ENCODE measurements around the gene CHRNA9. TPM values are rescaled to one million over a fixed set of nuclear protein-coding genes. Genes with fewer than 3 reads are reported as not detected.

The CHRNA9 gene
- total RNA-seq, 1 donor from 2014 or later, result not detected

DNA sequence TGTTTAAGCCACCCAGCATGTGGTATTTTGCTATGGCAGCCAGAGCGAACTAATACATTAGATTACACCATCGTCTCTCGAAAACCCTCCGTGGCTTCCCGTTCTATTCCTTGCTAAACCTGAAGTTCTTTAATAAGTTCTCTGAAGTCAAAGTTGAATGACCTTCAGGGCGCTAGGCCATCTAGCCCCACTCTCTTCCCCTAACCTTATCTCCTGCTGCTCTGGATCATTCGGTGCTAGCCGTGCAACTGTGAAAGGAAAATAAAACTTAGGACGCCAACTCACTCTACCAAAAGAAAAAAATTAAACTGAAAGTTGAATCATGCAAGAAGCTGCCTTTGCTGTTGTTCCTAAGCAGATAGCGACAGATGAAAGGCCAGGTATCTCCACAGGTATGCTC lies 40.0 kb downstream of the CHRNA9 start:
- Mint-ChIP-seq H3K9me3 (ENCODE audit: unreplicated experiment) (no peaks in the 10 kb centered on the region), H3K27ac (ENCODE audit: unreplicated experiment) (no peak overlapping the region)

DNA sequence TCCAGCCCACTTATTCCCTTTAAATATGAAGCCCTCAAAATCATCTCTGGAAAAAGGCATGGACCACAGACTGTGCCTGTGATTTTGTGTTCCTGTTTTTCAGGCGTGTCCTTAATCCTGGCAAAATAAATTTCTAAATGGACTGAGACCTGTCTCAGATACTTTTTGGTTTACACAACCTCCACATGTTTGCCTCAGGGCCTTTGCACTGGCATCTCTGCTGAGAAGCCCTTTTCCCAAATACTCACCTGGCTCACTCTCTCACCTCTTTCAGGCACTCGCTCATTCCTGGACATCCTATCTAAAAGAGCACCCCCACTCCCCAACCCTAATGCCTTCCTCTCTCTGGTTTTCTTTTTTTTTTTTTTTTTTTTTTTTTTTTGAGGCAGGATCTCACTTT lies 40.5 kb downstream of the CHRNA9 start:
- H3K27ac Mint-ChIP-seq (ENCODE audit: unreplicated experiment), result no peak overlapping the region
- no peak overlapping the region for H3K4me3 Mint-ChIP-seq (ENCODE audit: unreplicated experiment)
- no peaks in the 10 kb centered on the region for H3K9me3 Mint-ChIP-seq (ENCODE audit: unreplicated experiment)
- no peak for DNase-seq (ENCODE audit: extremely low spot score, unreplicated experiment)
- TF ChIP-seq, protein P1, sequence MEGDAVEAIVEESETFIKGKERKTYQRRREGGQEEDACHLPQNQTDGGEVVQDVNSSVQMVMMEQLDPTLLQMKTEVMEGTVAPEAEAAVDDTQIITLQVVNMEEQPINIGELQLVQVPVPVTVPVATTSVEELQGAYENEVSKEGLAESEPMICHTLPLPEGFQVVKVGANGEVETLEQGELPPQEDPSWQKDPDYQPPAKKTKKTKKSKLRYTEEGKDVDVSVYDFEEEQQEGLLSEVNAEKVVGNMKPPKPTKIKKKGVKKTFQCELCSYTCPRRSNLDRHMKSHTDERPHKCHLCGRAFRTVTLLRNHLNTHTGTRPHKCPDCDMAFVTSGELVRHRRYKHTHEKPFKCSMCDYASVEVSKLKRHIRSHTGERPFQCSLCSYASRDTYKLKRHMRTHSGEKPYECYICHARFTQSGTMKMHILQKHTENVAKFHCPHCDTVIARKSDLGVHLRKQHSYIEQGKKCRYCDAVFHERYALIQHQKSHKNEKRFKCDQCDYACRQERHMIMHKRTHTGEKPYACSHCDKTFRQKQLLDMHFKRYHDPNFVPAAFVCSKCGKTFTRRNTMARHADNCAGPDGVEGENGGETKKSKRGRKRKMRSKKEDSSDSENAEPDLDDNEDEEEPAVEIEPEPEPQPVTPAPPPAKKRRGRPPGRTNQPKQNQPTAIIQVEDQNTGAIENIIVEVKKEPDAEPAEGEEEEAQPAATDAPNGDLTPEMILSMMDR (IDR thresholded peaks at IDR 0.05), result no peak
- H3K4me1 Mint-ChIP-seq (ENCODE audit: unreplicated experiment), result no peaks in the 10 kb centered on the region
- no peaks in the 10 kb centered on the region for H3K36me3 Mint-ChIP-seq (ENCODE audit: unreplicated experiment)
- peaks cover 20% of the 10 kb centered on the region for H3K27me3 Mint-ChIP-seq (ENCODE audit: unreplicated experiment)

More for the DNA sequence above, 40.0 kb downstream of the CHRNA9 start:
- H3K36me3 Mint-ChIP-seq (ENCODE audit: unreplicated experiment), result no peaks in the 10 kb centered on the region
- TF ChIP-seq, protein P1 (IDR thresholded peaks at IDR 0.05), result no peak
- DNase-seq (ENCODE audit: extremely low spot score, unreplicated experiment), result no peak
- no peaks in the 10 kb centered on the region for H3K4me1 Mint-ChIP-seq (ENCODE audit: unreplicated experiment)
- no peak overlapping the region for H3K4me3 Mint-ChIP-seq (ENCODE audit: unreplicated experiment)
- peaks cover 20% of the 10 kb centered on the region for H3K27me3 Mint-ChIP-seq (ENCODE audit: unreplicated experiment)

DNA sequence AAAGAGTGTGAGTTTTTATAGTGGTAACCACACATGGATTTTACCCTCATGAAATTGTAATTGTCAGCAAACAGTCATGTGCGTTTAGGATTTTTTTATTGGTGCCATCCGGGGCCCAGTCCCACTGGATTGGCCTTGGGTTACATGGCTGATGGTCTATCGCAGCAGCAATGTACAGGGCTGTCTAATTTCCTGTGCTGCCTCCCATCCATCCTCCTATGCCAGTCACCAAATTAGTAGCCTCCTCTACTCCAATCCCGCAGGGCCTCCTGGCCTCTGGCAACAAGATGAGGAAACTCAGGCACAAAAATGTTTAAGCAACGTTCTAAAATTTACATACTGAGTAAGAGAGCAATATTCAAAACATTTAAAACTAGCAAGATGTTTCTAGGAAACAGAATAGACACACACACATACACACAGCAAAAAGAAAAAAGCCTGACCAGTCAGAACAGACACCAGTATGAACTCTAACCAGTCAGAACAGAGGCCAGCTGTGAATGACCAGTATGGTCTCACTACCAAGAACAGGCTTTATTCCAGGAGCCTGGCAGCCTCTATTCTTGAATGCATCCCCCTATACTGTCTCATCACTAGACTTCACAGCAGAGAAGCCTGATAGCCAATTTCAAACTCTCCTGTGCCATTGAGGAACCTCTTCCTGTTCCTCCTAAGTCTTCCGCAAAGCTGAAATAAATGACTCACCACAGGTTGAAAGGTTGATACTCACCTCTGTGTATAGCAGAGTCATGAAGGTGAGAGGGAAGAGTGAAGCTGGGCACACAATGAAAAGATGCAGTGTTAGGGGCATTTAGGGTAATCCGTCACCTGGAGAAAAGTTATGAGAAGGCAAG lies 42.6 kb downstream of the CHRNA9 start:
- DNase-seq (ENCODE audit: extremely low spot score, unreplicated experiment), result no peak
- Mint-ChIP-seq H3K36me3 (ENCODE audit: unreplicated experiment) (no peaks in the 10 kb centered on the region), H3K9me3 (ENCODE audit: unreplicated experiment) (no peaks in the 10 kb centered on the region), H3K27me3 (ENCODE audit: unreplicated experiment) (peaks cover 23% of the 10 kb centered on the region), H3K4me1 (ENCODE audit: unreplicated experiment) (no peaks in the 10 kb centered on the region), H3K27ac (ENCODE audit: unreplicated experiment) (no peak overlapping the region), H3K4me3 (ENCODE audit: unreplicated experiment) (no peak overlapping the region)
- TF ChIP-seq, protein P1 (IDR thresholded peaks at IDR 0.05), result no peak

DNA sequence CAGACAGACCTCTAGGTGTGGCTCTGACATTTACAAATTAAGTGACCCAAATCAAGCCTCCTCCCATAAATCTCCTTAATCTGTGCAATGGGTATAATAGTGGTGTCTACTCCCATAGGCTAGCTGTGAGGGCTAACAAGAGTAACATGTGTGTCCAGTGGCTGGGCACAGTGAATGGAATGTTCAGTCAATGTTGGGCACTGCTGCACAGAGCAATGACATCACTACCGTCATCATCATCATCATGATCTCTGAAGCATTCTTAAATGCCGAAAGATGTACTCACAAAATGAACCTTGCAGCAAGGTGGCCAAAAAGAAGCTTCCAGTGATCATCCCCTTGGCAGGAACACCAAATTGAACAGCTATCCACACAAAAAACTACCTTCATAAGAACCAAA lies 43.5 kb downstream of the CHRNA9 start:
- no peak for DNase-seq (ENCODE audit: extremely low spot score, unreplicated experiment)
- H3K36me3 Mint-ChIP-seq (ENCODE audit: unreplicated experiment), result no peaks in the 10 kb centered on the region
- no peak overlapping the region for H3K27ac Mint-ChIP-seq (ENCODE audit: unreplicated experiment)
- H3K27me3 Mint-ChIP-seq (ENCODE audit: unreplicated experiment), result peaks cover 27% of the 10 kb centered on the region
- TF ChIP-seq, protein P1 (IDR thresholded peaks at IDR 0.05), result no peak
- H3K4me1 Mint-ChIP-seq (ENCODE audit: unreplicated experiment), result no peaks in the 10 kb centered on the region
- H3K4me3 Mint-ChIP-seq (ENCODE audit: unreplicated experiment), result no peak overlapping the region
- no peaks in the 10 kb centered on the region for H3K9me3 Mint-ChIP-seq (ENCODE audit: unreplicated experiment)

DNA sequence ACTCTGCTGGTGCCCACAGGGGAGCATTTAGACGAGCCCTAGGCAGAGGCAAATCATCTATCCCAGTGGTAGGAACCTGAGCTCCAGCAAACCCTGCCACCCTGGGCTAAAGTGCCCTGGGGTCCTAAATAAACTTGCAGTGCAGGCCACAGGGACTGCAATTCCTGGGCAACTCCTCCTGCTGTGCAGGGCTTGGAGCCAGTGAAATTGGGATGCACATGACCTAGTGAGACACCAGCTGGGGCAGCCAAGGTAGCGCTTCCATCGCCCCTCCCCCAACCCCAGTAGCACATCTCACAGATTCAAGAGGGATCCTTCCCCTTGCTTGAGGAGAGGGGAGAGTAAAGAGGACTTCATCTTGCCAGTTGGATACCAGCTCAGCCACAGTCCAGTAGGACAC lies 44.1 kb downstream of the CHRNA9 start:
- TF ChIP-seq, protein P1 (IDR thresholded peaks at IDR 0.05), result no peak
- Mint-ChIP-seq H3K27ac (ENCODE audit: unreplicated experiment) (no peak overlapping the region), H3K4me3 (ENCODE audit: unreplicated experiment) (no peak overlapping the region), H3K4me1 (ENCODE audit: unreplicated experiment) (no peaks in the 10 kb centered on the region), H3K36me3 (ENCODE audit: unreplicated experiment) (no peaks in the 10 kb centered on the region), H3K27me3 (ENCODE audit: unreplicated experiment) (peaks cover 21% of the 10 kb centered on the region), H3K9me3 (ENCODE audit: unreplicated experiment) (no peaks in the 10 kb centered on the region)
- DNase-seq (ENCODE audit: extremely low spot score, unreplicated experiment), result no peak

Data from osteocyte (in vitro differentiated cells).